HG03558 (cell line): ENCODE results near the gene EYS.
"Not testable (repeated sequence)": the region's sequence is repeated elsewhere in the genome, so short reads cannot be mapped to it uniquely, and the experiment has no call there.

Experiments
- ATAC-seq: cut with Tn5 transposase; IDR thresholded peaks from one replicate; pipeline ENCODE4 v1.9.1; 2021; ENCODE audit warnings: moderate number of reproducible peaks; ENCODE audit not compliant: unreplicated experiment; ENCODE audit errors: extremely low read depth

The EYS gene

DNA sequence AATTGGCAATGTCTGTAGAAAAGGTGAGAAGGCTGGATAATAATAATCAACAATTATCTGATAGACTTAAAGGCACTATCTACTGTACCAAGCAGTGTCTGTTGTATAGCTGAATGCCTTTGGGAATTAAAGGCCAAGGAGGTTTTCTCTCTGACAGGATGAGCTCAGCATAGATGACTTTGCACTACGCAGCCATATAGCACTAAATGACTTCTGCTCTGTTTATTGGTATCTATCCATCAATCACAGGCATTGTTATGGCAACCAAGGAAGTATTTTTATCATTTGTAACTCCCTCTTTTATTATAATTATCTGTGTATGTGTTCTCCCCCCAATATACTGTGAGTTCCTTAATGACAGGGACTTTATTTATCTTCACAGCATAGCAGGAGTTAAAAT is 1417.1 kb downstream of the EYS start:
- no peak for ATAC-seq

DNA sequence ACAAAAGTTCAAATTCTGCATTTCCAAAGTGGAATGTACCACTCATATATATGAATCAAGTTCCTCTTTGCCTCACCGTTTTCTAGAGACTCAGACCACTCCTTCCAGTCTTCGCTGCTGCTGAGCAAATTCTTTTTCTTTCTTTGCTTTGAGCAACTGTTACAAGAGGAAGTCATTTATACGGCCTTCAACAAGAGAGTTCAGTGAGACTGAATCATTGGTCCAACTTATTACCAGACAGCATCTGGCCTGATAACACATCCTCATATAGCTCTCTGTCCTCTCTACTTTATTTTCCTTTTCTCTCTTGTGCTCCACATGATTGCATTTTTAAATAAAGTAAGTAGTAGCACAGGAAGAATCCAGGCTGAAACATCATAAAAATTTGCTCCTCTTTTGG is 1418.7 kb downstream of the EYS start:
- ATAC-seq = no peak

DNA sequence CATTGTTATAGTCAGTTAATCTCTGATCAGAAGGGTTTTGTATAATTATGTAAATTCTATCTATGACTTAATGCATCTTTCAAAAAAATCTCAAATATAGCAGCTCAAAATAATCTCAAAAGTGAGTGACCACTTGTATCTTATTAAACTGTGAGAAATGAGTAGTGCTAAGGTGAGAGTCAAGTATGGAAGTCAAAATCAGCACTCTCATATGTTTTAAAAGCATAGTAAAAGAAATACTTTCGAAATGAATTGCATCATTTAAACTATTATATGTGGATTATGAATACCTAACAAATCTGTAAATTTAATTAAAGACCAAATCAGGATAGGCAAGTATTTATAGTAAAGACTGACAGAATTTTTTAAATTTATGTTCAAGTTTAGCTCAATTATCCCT is 1425.9 kb downstream of the EYS start:
- no peak for ATAC-seq

DNA sequence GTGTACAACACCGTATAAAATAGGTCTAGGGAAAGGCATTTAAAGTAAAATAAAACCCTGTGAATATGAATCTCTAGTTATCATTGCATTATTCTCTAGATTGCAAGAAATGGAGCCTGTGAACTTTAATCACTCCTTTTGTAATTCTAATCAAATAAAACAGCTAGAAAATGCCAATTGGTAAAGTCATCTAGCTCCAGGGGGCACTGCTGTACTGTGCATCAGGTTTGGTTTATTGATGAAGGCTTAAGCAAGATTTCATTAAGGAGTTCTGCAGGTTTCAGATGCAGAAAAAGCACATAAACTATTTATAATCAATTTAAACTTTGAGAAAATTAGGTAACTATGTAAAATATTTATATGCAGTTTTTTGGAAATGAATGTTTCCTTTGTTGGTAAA is 1426.5 kb downstream of the EYS start:
- no peak for ATAC-seq

DNA sequence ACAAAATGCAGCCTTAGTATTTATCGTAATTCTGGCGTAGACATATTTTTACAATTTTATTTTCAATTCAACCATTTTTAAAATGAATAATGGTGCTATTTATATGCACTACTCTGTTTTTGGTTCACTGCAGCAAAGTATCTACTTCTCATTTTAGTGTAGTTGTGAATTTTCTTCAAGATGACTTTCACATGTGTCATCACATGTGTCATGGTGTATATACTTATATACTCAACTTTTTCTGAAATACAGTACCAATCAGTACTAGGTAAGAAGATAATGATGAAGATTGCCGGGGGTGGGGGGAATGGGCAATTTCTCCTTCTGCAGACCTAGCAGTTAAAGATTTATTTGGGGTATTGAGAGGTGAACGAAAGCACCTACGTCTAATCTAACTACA is 1436.9 kb downstream of the EYS start:
- no peak for ATAC-seq

DNA sequence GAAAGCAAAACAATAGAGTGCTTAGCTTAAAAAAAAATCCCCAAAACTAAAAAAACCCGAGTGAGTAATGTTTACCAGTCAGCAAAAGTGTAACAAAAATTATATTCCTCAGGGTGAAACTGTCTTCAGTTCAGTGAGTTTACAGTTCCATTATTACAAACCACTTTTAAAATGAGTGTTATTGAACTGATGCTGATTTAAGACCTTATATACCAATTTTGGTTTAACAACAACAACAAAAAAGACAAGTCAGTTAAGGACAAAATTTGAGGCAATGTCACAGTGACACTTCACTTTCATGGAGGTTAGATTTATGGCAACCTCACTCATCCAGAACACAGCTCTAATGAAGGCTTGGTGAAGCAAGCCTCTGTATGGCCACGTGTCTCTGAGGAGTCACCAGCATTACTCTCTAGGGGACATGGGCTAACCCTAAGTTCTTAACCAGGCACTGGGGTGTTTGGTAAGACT is 1440.6 kb downstream of the EYS start:
- ATAC-seq = peak; percentile 89

DNA sequence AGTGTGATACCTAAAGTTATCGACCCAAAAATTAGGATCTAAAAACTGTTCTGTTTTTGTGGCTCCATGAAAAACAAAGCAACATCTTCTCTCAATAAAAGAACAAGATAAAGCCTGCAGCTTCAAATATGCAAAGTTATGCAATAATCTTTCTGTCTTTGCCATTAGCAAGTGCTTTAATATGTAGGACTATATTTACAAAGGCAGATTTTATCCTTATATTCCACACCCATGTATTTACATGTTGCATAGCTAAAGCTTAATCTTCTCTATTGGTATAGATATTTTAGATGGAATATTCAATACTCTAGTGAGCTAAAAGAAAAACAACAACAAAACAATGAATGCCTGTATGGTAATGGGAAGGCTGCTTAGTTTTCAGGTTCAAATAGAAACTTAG is 1443.2 kb downstream of the EYS start:
- ATAC-seq = no peak

DNA sequence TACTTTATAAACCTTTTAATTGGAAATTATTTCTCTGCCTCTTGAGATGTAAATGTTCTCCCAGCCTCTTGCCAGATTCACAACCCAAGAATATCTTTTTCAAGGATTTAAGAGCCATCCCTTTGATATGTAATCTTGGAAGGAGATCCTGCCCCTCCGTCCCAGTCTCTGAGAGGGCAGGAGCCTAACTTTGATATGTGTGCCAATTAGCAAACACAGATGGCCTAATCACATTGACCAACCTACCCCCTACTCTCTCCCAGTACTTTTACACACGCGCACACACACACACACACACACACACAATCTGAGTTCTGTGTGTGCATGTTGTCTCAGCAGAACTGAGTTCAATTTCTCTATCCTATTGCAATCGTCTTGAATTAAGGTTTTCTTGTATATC is 1447.7 kb downstream of the EYS start:
- no peak for ATAC-seq

DNA sequence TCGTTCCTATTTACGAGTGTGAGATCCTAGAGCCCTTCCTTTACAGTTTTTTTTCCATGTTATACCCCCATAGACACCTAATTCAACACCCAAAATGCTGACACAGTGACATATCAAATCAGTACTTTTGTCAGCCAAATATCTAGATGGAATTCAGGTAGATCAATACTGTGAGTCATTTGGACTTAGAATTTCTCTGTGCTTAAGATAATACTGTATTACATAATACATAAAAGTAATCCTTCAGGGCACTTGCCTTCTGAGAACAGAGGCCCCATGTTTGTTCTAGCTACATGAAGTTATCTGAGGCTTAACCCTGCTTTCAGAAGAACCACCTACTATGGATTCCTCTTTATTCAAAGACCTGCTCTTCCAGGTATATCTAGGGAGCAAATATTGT is 1448.3 kb downstream of the EYS start:
- ATAC-seq = no peak

DNA sequence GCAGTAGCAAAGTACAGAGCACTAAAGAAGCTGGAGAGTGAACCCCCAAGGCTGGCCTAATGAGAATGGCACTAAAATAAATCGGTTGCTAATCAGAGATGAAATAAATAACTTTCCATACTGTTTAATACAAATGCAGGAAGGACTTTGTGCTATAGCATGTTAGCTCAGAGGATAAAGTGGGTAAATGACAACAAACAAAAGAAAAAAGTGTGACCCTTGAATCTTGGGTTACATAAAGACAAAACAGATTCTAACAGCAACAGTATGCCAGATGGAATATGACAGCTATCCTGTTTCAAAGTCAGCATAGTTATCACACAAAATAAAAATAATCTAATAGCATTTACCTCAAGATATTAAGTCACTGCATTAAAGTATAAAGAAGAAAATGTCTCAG is 1448.7 kb downstream of the EYS start:
- ATAC-seq = no peak

DNA sequence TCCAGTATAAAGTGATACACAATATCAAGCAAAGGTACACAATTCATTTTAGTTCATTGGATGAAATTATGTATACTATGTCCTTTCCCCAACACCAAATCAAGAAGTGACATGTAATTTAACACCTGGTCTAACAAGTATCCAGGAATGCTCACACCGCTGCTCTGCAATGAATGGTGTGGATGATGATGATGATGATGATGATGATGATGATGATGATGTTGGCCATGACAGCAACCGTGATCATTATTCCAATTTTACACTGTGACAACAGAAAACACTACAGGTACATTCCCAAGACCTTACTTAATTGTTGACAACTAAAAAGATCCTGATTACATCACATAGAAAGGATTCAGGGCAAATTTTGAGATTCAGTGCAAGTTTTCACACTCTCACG is 1449.4 kb downstream of the EYS start:
- ATAC-seq = no peak

DNA sequence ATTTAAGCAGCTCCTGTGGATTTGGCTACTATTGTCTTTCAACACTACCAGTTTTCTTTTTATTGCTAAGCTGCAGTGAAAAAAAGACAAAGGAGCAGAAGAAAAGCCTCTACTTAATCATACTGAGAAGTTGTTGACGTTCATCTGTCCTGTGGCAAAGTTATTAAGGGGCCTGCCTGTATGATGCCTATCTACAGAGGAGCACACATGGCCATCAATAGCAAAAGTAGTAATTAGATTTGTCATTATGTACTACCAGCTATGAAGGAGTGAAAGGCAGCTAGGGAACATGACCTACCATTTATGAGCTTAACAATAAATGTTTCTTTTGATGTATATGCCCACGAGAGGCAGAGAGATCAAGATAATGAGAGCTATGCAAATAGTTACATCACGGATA is 1450.5 kb downstream of the EYS start:
- ATAC-seq = no peak

DNA sequence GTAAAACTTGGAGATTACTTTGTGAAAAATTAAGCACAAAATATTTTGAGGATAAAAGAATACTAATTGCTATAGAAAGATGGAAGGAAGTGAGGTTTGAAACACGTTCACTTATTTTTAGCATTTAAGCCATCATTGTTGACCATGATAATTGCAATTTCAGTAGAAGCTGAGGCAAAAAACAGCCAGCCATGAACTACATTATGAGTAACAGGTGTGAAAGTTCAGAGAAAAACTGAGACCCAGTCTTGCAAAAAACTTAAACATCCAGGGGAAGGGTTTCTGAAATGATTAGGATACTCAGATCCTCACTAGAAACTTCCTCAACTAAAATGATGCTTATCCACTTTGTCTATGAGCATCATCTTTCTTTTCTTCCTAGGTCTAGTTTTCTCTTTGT is 1452.0 kb downstream of the EYS start:
- no peak for ATAC-seq

DNA sequence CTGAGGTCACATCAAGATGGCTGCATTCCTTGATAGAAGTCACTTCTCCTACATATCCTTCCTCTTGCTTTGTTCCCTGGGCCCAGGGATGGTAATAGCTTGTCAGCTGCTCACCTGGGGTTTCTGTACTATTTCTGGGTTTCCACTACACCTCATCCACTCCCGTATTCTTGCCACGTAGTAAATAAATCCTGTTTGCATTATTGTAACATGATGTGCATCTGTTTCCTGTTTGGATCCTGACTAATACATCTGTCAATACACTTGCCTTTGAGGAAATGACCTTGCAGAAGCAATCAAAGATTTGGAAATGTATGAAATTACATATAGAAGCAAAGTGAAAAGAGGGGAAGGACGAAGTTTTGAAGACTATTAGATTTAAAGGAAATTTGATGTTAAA is 1452.5 kb downstream of the EYS start:
- no peak for ATAC-seq

DNA sequence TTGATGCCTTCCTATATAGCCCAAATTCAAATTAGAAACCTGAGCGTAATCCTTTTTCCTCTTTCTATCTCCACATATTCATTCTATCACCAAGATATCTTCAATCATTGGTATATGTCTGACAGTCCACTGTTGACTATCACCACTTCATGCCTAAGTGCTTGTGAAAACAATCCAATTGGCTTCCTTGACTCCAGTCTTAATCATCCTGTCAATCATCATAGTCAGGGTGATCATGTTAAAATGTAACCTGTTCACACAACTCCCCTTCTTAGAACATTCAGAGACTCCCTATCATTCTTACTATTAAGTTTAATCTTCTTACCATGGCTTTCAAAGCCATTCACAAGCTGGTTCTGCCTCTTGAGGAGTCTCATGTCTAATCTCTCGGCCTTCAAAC is 1454.8 kb downstream of the EYS start:
- no peak for ATAC-seq

DNA sequence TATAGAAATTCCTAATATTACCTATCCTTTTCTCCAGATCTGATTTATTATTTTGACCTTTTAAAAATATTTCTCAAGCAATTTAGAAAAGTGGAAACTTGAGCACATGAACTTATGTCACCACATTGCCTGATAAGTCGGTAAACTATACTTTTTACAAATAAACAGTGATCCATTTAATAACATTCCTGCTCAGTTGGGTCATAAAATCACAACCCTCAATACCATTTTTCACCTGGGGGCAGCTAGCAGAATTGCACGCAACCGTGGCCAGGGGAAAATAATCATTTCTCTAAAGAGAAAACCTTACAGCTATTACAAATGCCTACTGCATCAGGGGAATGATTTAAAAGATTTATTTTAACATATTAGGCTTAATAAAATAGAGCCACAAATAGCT is 1456.9 kb downstream of the EYS start:
- no peak for ATAC-seq

DNA sequence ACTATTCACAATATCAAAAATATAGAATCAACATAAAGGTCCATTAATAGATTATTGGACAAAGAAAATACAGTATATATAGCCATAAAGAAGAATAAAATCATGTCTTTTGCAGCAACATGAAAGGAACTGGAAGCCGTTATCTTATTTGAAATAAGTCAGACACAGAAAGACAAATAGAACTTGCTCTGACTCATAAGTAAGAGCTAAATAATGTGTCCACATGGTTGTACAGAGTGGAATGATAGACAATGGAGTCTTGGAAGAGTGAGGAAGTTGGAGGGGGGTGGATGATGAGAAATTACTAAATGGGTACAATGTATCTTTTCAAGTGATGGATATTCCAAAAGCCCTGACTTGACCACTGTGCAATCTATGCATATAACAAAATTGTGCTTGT is 1457.9 kb downstream of the EYS start:
- ATAC-seq = no peak

DNA sequence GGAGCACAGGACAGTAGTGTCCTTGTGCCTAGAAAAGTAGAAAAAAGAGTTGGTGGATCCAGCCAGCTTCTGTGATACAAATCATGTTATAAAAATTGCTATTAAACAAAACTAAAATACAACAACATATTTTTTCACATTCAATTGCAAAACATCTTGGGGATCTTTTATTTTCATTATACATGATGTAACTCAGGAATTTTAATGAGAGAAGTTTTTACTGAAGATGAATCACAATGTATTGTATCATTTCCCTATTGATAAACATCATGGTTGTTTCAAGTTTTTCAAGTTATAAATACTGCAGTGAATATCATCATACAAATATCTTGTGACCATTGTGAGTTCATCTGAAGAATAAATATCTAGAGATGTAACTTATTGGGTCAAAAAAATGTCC is 1463.4 kb downstream of the EYS start:
- no peak for ATAC-seq

DNA sequence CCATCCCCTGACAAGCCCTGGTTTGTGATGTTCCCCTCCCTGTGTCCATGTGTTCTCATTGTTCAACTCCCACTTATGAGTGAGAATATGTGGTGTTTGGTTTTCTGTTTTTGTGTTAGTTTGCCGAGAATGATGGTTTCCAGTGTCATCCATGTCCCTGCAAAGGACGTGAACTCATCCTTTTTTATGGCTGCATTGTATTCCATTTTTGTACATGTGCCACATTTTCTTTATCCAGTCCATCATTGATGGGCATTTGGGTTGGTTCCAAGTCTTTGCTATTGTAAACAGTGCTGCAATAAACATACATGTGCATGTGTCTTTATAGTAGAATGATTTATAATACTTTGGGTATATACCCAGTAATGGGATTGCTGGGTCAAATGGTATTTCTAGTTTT is 1468.1 kb downstream of the EYS start:
- not testable (repeated sequence) for ATAC-seq

DNA sequence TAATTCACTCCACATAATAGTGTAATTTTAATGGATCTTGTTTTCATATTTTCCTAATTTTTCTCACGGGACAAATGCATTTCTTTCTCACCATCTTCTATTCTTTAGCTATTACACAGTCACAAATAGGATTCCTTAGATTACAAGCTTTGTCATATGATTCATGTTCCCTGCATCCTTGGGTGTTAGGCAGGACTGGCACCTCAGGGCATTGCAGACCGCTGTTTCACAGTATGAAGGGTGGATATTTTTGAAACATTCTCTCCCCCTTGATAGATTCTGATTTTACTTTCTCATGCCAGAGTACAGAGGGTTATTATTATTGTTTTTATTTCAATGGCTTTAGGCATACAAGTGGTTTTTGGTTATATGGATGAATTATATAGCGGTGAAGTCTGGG is 1469.0 kb downstream of the EYS start:
- ATAC-seq = no peak

DNA sequence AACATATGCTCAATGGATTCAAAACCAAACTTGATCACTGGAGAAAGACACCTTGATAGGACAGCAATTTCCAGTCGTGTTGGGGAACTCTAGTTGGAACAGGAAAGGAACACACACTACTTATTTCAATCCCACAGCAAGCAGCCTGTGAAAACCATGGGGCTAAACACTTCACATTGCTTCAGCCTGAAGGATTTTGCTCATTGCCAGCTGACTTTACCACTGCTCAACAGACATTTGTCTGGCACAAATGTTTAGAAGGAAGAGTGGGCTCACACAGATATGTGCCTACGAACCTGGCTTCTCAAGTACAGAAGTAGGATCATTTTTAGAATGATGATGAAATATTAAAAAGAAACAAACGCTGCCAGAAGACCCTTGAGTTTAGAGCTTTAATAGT is 1473.3 kb downstream of the EYS start:
- ATAC-seq = no peak

DNA sequence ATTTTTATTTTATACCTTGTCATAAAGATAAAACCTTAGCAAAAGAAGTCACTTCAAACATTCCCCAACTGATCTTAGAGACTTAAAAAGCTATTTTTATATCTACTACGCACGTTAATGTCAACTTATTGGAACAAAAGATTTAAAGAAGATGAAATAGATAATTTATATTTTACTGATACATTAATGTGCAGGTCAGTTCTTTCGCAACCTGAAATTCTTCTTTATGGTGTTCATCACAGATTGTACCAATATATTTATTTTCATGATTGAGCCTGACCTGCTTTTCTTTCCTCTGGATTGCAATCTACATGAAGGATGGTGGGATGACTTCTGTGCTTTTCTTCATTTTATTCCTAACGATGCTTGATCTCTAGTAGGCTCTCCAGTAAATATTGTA is 1475.1 kb downstream of the EYS start:
- no peak for ATAC-seq

DNA sequence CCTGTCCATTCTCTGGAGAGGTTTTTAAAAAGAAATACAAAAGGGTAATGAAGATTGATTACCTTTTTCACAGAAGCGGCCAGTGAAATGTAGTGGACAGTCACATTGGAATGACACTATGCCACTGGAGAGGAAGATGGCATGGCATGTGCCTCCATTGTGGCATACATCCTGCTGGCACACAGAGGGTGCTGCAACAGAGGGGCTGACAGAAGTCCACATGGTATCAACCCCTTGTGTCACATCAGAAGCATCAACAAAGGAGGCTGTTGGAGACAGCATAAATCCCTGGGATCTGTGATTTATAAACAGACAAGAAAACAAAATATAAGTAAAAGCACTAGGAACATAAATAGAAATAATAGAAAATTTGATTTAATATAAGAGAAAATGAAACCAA is 1476.5 kb downstream of the EYS start:
- no peak for ATAC-seq
